B cell (primary cell): ENCODE data around the gene TMEM98. TPM values are rescaled to one million over a fixed set of nuclear protein-coding genes. Genes with fewer than 3 reads are reported as not detected.
"Not testable (repeated sequence)": the region's sequence is repeated elsewhere in the genome, so short reads cannot be mapped to it uniquely, and the experiment has no call there.

Experiments
- ATAC-seq: fragments of 200-7000 bp; cut with Tn5 transposase; one replicate; pipeline ENCODE4 v1.10.0; 2021; ENCODE audit warnings: low read depth, mild to moderate bottlenecking, moderate number of reproducible peaks, moderate library complexity
- CTCF ChIA-PET: fragments of 350-600 bp; sonication (Branson Sonifier 250); formaldehyde crosslinking; loops from one replicate; lab custom pipeline; 2021; ENCODE audit warnings: antibody characterized with exemption, inconsistent platforms; lab: Charles Lee
- POLR2A ChIA-PET: fragments of 350-600 bp; sonication (Branson Sonifier 250); formaldehyde crosslinking; loops from one replicate; lab custom pipeline; 2021; ENCODE audit warnings: antibody characterized with exemption; lab: Charles Lee
- DNase-seq: peaks from one replicate; pipeline ENCODE4 v3.0.0; 2013
- H2AFZ ChIP-seq: 2 replicates; pipeline ENCODE4 v1.6.1; 2012; ENCODE audit warnings: mild to moderate bottlenecking, low read depth, low read length; ENCODE audit not compliant: insufficient read depth, poor library complexity, severe bottlenecking
- H3K27ac ChIP-seq, 2 donors: 1 replicate in 1 of 2; 2 replicates in 1 of 2; pipeline ENCODE4 v1.5.1; 2012 to 2013; ENCODE audit warnings: low read length in 2 of 2, mild to moderate bottlenecking in 2 of 2, moderate library complexity in 1 of 2
- H3K27me3 ChIP-seq, 4 experiments: fragments of 200-600 bp in 1 of 4; sonication (generic) in 1 of 4; replicated peaks in 1 of 4; 1 replicate in 2 of 4; 2 replicates in 2 of 4; pipeline versions ENCODE4 v1.6.1 to v1.7.0; 2013 to 2016; ENCODE audit warnings: low read length in 3 of 4, mild to moderate bottlenecking in 2 of 4, mixed read lengths in 1 of 4, moderate library complexity in 1 of 4; ENCODE audit not compliant: insufficient read depth in 4 of 4, control insufficient read depth in 3 of 4; ENCODE audit errors: control extremely low read depth in 1 of 4
- H3K36me3 ChIP-seq, 2 experiments: replicated peaks in 1 of 2; 1 replicate in 1 of 2; 2 replicates in 1 of 2; pipeline versions ENCODE4 v1.6.1 to v1.7.1; 2013; ENCODE audit warnings: low read length in 1 of 2; ENCODE audit not compliant: insufficient read depth in 2 of 2, control insufficient read depth in 1 of 2; ENCODE audit errors: control extremely low read depth in 1 of 2, extremely low read depth in 1 of 2
- H3K4me1 ChIP-seq, 2 donors: fragments of 200-600 bp in 1 of 2; sonication (generic) in 1 of 2; 1 replicate in 1 of 2; 2 replicates in 1 of 2; pipeline versions ENCODE4 v1.5.1 to v1.6.1; 2013 to 2017; ENCODE audit warnings: low read length in 2 of 2; ENCODE audit not compliant: control insufficient read depth in 2 of 2, insufficient read depth in 2 of 2
- H3K4me2 ChIP-seq: replicated peaks from 2 replicates; pipeline ENCODE3; 2012; ENCODE audit warnings: mild to moderate bottlenecking, low read depth, low read length; ENCODE audit not compliant: poor library complexity, severe bottlenecking
- H3K4me3 ChIP-seq, 5 experiments: fragments of 200-600 bp in 1 of 5; sonication (generic) in 1 of 5; 1 replicate in 3 of 5; 2 replicates in 2 of 5; pipeline versions ENCODE4 v1.5.1 to v1.7.0; 2011 to 2016; ENCODE audit warnings: low read length in 4 of 5, mild to moderate bottlenecking in 4 of 5, low read depth in 2 of 5, control low read depth in 1 of 5, moderate library complexity in 1 of 5; ENCODE audit not compliant: insufficient read depth in 1 of 5; ENCODE audit errors: control extremely low read depth in 1 of 5, extremely low read depth in 1 of 5
- H3K79me2 ChIP-seq: fragments of 200-600 bp; sonication (generic); one replicate; pipeline ENCODE4 v1.6.0; 2016; ENCODE audit warnings: low read length; ENCODE audit not compliant: control insufficient read depth, insufficient read depth
- H3K9ac ChIP-seq: fragments of 200-600 bp; sonication (generic); 2 replicates; pipeline ENCODE4 v1.6.1; 2017; ENCODE audit warnings: mild to moderate bottlenecking, low read length, moderate library complexity
- H3K9me3 ChIP-seq, 3 donors: one replicate each; pipeline versions ENCODE4 v1.6.1 to v1.7.1; 2013; ENCODE audit warnings: low read length in 2 of 3; ENCODE audit not compliant: control insufficient read depth in 2 of 3, insufficient read depth in 1 of 3; ENCODE audit errors: control extremely low read depth in 1 of 3
- H4K20me1 ChIP-seq: 2 replicates; pipeline ENCODE4 v1.6.0; 2012; ENCODE audit warnings: mild to moderate bottlenecking, low read length; ENCODE audit not compliant: insufficient read depth, control insufficient read depth, poor library complexity, severe bottlenecking
- H3K27ac Mint-ChIP-seq: one replicate; pipeline ENCODE4 v1.8.0; 2021; ENCODE audit warnings: mixed read lengths
- H3K27me3 Mint-ChIP-seq: one replicate; pipeline ENCODE4 v1.8.0; 2021; ENCODE audit warnings: mixed read lengths
- H3K4me1 Mint-ChIP-seq: one replicate; pipeline ENCODE4 v1.8.0; 2021; ENCODE audit warnings: mixed read lengths
- H3K4me3 Mint-ChIP-seq: one replicate; pipeline ENCODE4 v1.8.0; 2021; ENCODE audit warnings: mixed read lengths
- H3K9me3 Mint-ChIP-seq: one replicate; pipeline ENCODE4 v1.8.0; 2022; ENCODE audit warnings: mixed read lengths; ENCODE audit not compliant: insufficient read depth
- EZH2 ChIP-seq: IDR thresholded peaks from 2 replicates; pipeline ENCODE4 v1.6.1; 2012; ENCODE audit warnings: borderline replicate concordance, low read depth, mild to moderate bottlenecking, moderate library complexity, low read length; ENCODE audit not compliant: insufficient read depth, poor library complexity, severe bottlenecking
- WGBS: methylation state at CpG from one replicate; pipeline ENCODE4 v1.1.5; 2013; ENCODE audit warnings: missing lambda C conversion rate; ENCODE audit not compliant: insufficient coverage; 5-methylcytosine and 5-hydroxymethylcytosine counted together
- intact Hi-C: fragments of 100-400 bp; cut with micrococcal nuclease; formaldehyde crosslinking; loops from one replicate; pipeline ENCODE4 v1.10.0; 2022
- polyA plus RNA-seq: library from polyadenylated mRNA; depleted of rRNA; stranded (reverse); fragments of >200 nt; gene quantifications from 2 replicates; pipeline ENCODE4 v1.2.3, GENCODE V29; 2012
- total RNA-seq, 2 donors: library from RNA; stranded (reverse); fragments of 120-200 nt in 1 of 2; gene quantifications; 1 replicate in 1 of 2; 2 replicates in 1 of 2; pipeline versions ENCODE4 v1.2.3 to v1.2.4, GENCODE V29; 2013 to 2022
- TF ChIP-seq, protein P1 (sequence below): fragments of 200-600 bp; IDR thresholded peaks from one replicate; pipeline ENCODE4 v1.8.0; 2022; ENCODE audit warnings: antibody characterized with exemption, mild to moderate bottlenecking

The TMEM98 gene
- total and polyA plus RNA-seq, 2 donors (not counting 1 experiment from before 2014, with no cell fraction given), result not detected

GRCh38 chr17:32882734-32883133 lies 45.2 kb upstream of the TMEM98 start:
- Histone ChIP-seq H3K79me2 (no peaks in the 10 kb centered on the region), H3K36me3 (no peaks in the 10 kb centered on the region), H3K9me3 (no peaks in the 10 kb centered on the region), H4K20me1 (no peaks in the 10 kb centered on the region), H3K9ac (no peak overlapping the region), H3K4me2 (no peak overlapping the region), H2AFZ (no peak overlapping the region), H3K27me3 (peaks cover 0 to 4% (median 1%) of the 10 kb centered on the region in 4 experiments), H3K4me3 (no peak overlapping the region), H3K4me1 (peaks cover 2 to 6% of the 10 kb centered on the region in 2 donors), H3K27ac (no peak overlapping the region)
- POLR2A ChIA-PET, result no interaction called here
- intact Hi-C loops, result no loop called here
- CTCF ChIA-PET, result no interaction called here
- DNase-seq, result no peak
- WGBS, result no CpG with 5 or more reads among the region's 4 CpGs
- Mint-ChIP-seq H3K4me3 (no peak overlapping the region), H3K9me3 (no peaks in the 10 kb centered on the region), H3K27me3 (peaks cover 23% of the 10 kb centered on the region), H3K27ac (no peak overlapping the region), H3K4me1 (peaks cover 9% of the 10 kb centered on the region)
- ATAC-seq, result no peak
- TF ChIP-seq, protein P1, sequence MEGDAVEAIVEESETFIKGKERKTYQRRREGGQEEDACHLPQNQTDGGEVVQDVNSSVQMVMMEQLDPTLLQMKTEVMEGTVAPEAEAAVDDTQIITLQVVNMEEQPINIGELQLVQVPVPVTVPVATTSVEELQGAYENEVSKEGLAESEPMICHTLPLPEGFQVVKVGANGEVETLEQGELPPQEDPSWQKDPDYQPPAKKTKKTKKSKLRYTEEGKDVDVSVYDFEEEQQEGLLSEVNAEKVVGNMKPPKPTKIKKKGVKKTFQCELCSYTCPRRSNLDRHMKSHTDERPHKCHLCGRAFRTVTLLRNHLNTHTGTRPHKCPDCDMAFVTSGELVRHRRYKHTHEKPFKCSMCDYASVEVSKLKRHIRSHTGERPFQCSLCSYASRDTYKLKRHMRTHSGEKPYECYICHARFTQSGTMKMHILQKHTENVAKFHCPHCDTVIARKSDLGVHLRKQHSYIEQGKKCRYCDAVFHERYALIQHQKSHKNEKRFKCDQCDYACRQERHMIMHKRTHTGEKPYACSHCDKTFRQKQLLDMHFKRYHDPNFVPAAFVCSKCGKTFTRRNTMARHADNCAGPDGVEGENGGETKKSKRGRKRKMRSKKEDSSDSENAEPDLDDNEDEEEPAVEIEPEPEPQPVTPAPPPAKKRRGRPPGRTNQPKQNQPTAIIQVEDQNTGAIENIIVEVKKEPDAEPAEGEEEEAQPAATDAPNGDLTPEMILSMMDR, result no peak
- no peak for TF ChIP-seq EZH2

DNA sequence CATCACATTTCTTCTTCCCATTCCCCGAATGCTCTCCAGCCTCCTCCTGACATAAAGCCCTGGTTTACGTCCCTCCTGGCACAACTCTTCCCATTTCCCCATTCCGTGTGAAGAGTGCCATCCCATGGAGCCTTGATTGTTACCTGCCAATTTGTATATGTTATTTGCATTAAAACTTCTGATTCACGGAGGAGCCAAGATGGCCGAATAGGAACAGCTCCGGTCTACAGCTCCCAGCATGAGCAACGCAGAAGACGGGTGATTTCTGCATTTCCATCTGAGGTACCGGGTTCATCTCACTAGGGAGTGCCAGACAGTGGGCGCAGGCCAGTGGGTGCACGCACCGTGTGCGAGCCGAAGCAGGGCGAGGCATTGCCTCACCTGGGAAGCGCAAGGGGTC lies 41.0 kb upstream of the TMEM98 start:
- H4K20me1 ChIP-seq, H3K9ac ChIP-seq, H3K36me3 ChIP-seq, intact Hi-C loops, H3K9me3 Mint-ChIP-seq, ATAC-seq, POLR2A ChIA-PET, H3K27me3 ChIP-seq, H3K4me3 ChIP-seq, H3K27ac Mint-ChIP-seq, H3K4me3 Mint-ChIP-seq, H3K4me2 ChIP-seq, H3K9me3 ChIP-seq, H3K4me1 ChIP-seq, H2AFZ ChIP-seq, DNase-seq, H3K4me1 Mint-ChIP-seq, H3K27ac ChIP-seq, H3K79me2 ChIP-seq: not testable (repeated sequence)
- peaks cover 22% of the 10 kb centered on the region for H3K27me3 Mint-ChIP-seq
- no CpG with 5 or more reads among the region's 16 CpGs for WGBS
- CTCF ChIA-PET, result interaction anchor here (2.0 kb wide), 1 partner anchor 10 kb away, joined by 14 read pairs; the partner anchor contains the start of gene MYO1D

- CTCF ChIA-PET, H3K4me1 ChIP-seq, H3K9me3 ChIP-seq, H3K9ac ChIP-seq, H3K4me2 ChIP-seq, POLR2A ChIA-PET, intact Hi-C loops, DNase-seq, H3K4me3 ChIP-seq, H3K79me2 ChIP-seq, H3K4me1 Mint-ChIP-seq, H3K27ac ChIP-seq, H3K9me3 Mint-ChIP-seq, ATAC-seq, H3K36me3 ChIP-seq, H3K4me3 Mint-ChIP-seq, H4K20me1 ChIP-seq, H3K27ac Mint-ChIP-seq, H2AFZ ChIP-seq, H3K27me3 ChIP-seq: not testable (repeated sequence)
- WGBS, result no CpG with 5 or more reads among the region's 14 CpGs
- peaks cover 20% of the 10 kb centered on the region for H3K27me3 Mint-ChIP-seq
These were observed 40.5 kb upstream of the TMEM98 start for GRCh38 chr17:32887410-32887809.
